Vagina (tissue), 2 donors: ENCODE results near the gene PRRT3.

Experiments
- CTCF ChIP-seq, 3 experiments: fragments of 450-650 bp in 2 of 3; fragments of 200-600 bp in 1 of 3; sonication (generic) in 1 of 3; IDR thresholded peaks; one replicate each; pipeline ENCODE4 v1.5.1; 2017 to 2019; ENCODE audit warnings: antibody characterized with exemption in 3 of 3, mild to moderate bottlenecking in 2 of 3, moderate library complexity in 2 of 3
- POLR2A ChIP-seq, 2 donors: fragments of 450-650 bp; IDR thresholded peaks; one replicate each; pipeline ENCODE4 v1.6.1; 2017; ENCODE audit warnings: antibody characterized with exemption in 2 of 2, mild to moderate bottlenecking in 2 of 2, moderate library complexity in 2 of 2
- POLR2AphosphoS5 ChIP-seq, 2 donors: sonication (generic); formaldehyde crosslinking; IDR thresholded peaks; one replicate each; pipeline ENCODE4 v1.9.0; 2017; ENCODE audit warnings: antibody characterized with exemption in 2 of 2, mild to moderate bottlenecking in 2 of 2, low read depth in 1 of 2; ENCODE audit not compliant: insufficient read depth in 1 of 2

GRCh38 chr3:9916346-9916733 lies 35.9 kb downstream of the PRRT3 start:
- TF ChIP-seq POLR2AphosphoS5 (IDR thresholded peaks at IDR 0.05; ENCODE audit: insufficient read depth in 1 of 2, low read depth in 1 of 2) (no peak), CTCF (IDR thresholded peaks at IDR 0.05) (no peak), POLR2A (IDR thresholded peaks at IDR 0.05) (no peak)
